Small intestine (tissue), 7 donors: ENCODE measurements around the gene CCDC33. TPM values are rescaled to one million over a fixed set of nuclear protein-coding genes. Genes with fewer than 3 reads are reported as not detected.

Experiments
- DNase-seq, 2 donors: peaks; one replicate each; pipeline versions ENCODE4 v3.0.0 to v3.0.0-alpha.2; 2013
- FAIRE-seq: peaks from 2 replicates; lab custom pipeline; 2012; peaks lifted over from hg19 to GRCh38; lab: Jason Lieb, UNC
- H3K27ac ChIP-seq, 3 donors: one replicate each; pipeline ENCODE4 v1.5.1; 2013; ENCODE audit warnings: low read length in 2 of 3, mild to moderate bottlenecking in 2 of 3, control low read depth in 1 of 3, inconsistent platforms in 1 of 3, low read depth in 1 of 3, moderate library complexity in 1 of 3
- H3K27me3 ChIP-seq, 3 donors: one replicate each; pipeline ENCODE4 v1.6.1; 2013; ENCODE audit warnings: low read length in 3 of 3, inconsistent platforms in 1 of 3; ENCODE audit not compliant: control insufficient read depth in 3 of 3, insufficient read depth in 3 of 3
- H3K36me3 ChIP-seq, 3 donors: one replicate each; pipeline ENCODE4 v1.6.1; 2013; ENCODE audit warnings: low read length in 3 of 3, inconsistent platforms in 1 of 3, low read depth in 1 of 3, mild to moderate bottlenecking in 1 of 3, moderate library complexity in 1 of 3; ENCODE audit not compliant: control insufficient read depth in 3 of 3, insufficient read depth in 2 of 3
- H3K4me1 ChIP-seq, 3 donors: one replicate each; pipeline ENCODE4 v1.6.1; 2013; ENCODE audit warnings: low read length in 2 of 3, inconsistent platforms in 1 of 3, low read depth in 1 of 3, mild to moderate bottlenecking in 1 of 3, moderate library complexity in 1 of 3; ENCODE audit not compliant: control insufficient read depth in 3 of 3, insufficient read depth in 2 of 3
- H3K4me3 ChIP-seq, 3 donors: one replicate each; pipeline ENCODE4 v1.5.1; 2013; ENCODE audit warnings: low read length in 3 of 3, control low read depth in 1 of 3, inconsistent platforms in 1 of 3, low read depth in 1 of 3, mild to moderate bottlenecking in 1 of 3, moderate library complexity in 1 of 3
- H3K9me3 ChIP-seq, 2 donors: one replicate each; pipeline ENCODE4 v1.6.1; 2013; ENCODE audit warnings: low read depth in 1 of 2, low read length in 1 of 2; ENCODE audit not compliant: control insufficient read depth in 2 of 2, insufficient read depth in 1 of 2
- WGBS, 3 donors: extraction: QIAGEN DNeasy Blood & Tissue Kit; methylation state at CpG; one replicate each; pipeline ENCODE4 v1.1.7; 2013; 5-methylcytosine and 5-hydroxymethylcytosine counted together
- polyA plus RNA-seq, 4 donors: library from polyadenylated mRNA; stranded (reverse) in 3 of 4; unstranded in 1 of 4; fragments of 200-250 nt in 3 of 4; fragments of 120-200 nt in 1 of 4; gene quantifications; one replicate each; pipeline versions ENCODE4 v1.2.1 to v1.2.3, GENCODE V29; 2013
- donor health status: healthy with polysubstance abuse.
- donor health status: control.
- donor health status: control.
- donor health status: Bipolar disorder and iron deficiency.
- donor health status: healthy.

CCDC33 gene
- polyA plus RNA-seq, 4 donors = 0.01 to 1.1 TPM; not detected in 2

- Histone ChIP-seq H3K27ac (no peak overlapping the region), H3K27me3 (no peaks in the 10 kb centered on the region), H3K36me3 (no peaks in the 10 kb centered on the region), H3K4me1 (no peaks in the 10 kb centered on the region), H3K9me3 (no peaks in the 10 kb centered on the region), H3K4me3 (no peak overlapping the region)
- DNase-seq (no peak), FAIRE-seq (no peak)
- 46 to 71% (median 60%) methylated on average over 4 of the region's 4 CpGs for WGBS, 3 donors
Measured at GRCh38 chr15:74326746-74327145, 90.6 kb downstream of the CCDC33 start.

GRCh38 chr15:74327756-74328155 is 91.6 kb downstream of the CCDC33 start:
- H3K36me3 ChIP-seq = no peaks in the 10 kb centered on the region
- WGBS, 3 donors = 77 to 82% (median 82%) methylated on average over 6 of the region's 6 CpGs
- no peaks in the 10 kb centered on the region for H3K9me3 ChIP-seq
- no peak for DNase-seq
- no peak overlapping the region for H3K4me3 ChIP-seq
- no peak overlapping the region for H3K27ac ChIP-seq
- no peak for FAIRE-seq
- no peaks in the 10 kb centered on the region for H3K27me3 ChIP-seq
- no peaks in the 10 kb centered on the region for H3K4me1 ChIP-seq

GRCh38 chr15:74328331-74329056 is 92.4 kb downstream of the CCDC33 start:
- Histone ChIP-seq H3K9me3 (no peaks in the 10 kb centered on the region), H3K4me3 (no peak overlapping the region), H3K36me3 (no peaks in the 10 kb centered on the region), H3K27me3 (no peaks in the 10 kb centered on the region), H3K27ac (no peak overlapping the region), H3K4me1 (no peaks in the 10 kb centered on the region)
- WGBS, 3 donors = 48 to 55% (median 53%) methylated on average over 10 of the region's 10 CpGs
- DNase-seq (no peak), FAIRE-seq (no peak)

GRCh38 chr15:74330861-74331408 is 94.8 kb downstream of the CCDC33 start:
- Histone ChIP-seq H3K27me3 (no peaks in the 10 kb centered on the region), H3K4me1 (no peaks in the 10 kb centered on the region), H3K9me3 (no peaks in the 10 kb centered on the region), H3K4me3 (no peak overlapping the region), H3K27ac (no peak overlapping the region), H3K36me3 (no peaks in the 10 kb centered on the region)
- 74 to 83% (median 75%) methylated on average over 11 of the region's 11 CpGs for whole genome bisulfite sequencing, 3 donors
- FAIRE-seq = no peak
- DNase-seq = no peak

- 88 to 95% (median 92%) methylated on average over 3 of the region's 3 CpGs for WGBS, 3 donors
- no peaks in the 10 kb centered on the region for H3K4me1 ChIP-seq
Measured at GRCh38 chr15:74332011-74332410, 95.9 kb downstream of the CCDC33 start.

DNA sequence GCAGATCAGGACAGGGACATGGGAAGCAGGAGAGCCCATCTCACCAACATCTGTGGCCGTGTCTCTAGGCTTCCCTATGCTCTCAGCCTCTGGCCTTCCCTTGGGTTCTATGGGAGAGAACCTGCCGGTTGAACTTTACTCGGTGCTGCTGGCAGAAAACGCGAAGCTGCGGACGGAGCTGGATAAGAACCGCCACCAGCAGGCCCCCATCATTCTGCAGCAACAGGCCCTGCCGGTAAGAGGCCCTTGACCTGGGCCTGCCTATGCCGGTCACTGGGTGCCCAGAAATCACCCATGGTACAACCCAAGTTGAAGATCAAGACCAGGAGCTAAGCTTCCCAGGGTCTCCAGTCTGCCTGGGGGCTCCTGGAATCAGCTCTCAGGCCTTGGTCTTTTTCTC is 96.5 kb downstream of the CCDC33 start:
- Histone ChIP-seq H3K27ac (no peak overlapping the region), H3K36me3 (no peaks in the 10 kb centered on the region), H3K9me3 (no peaks in the 10 kb centered on the region), H3K4me3 (no peak overlapping the region), H3K4me1 (no peaks in the 10 kb centered on the region), H3K27me3 (no peaks in the 10 kb centered on the region)
- no peak for FAIRE-seq
- no peak for DNase-seq
- WGBS, 3 donors = 61 to 80% (median 65%) methylated on average over 10 of the region's 10 CpGs

More at GRCh38 chr15:74332011-74332410, 95.9 kb downstream of the CCDC33 start:
- Histone ChIP-seq H3K9me3 (no peaks in the 10 kb centered on the region), H3K4me3 (no peak overlapping the region), H3K27ac (no peak overlapping the region), H3K36me3 (no peaks in the 10 kb centered on the region), H3K27me3 (no peaks in the 10 kb centered on the region)
- DNase-seq = no peak
- FAIRE-seq = no peak

- WGBS, 3 donors = 90 to 93% (median 92%) methylated on average over 5 of the region's 5 CpGs
- H3K4me1 ChIP-seq = no peaks in the 10 kb centered on the region
- H3K27ac ChIP-seq = no peak overlapping the region
- no peak for FAIRE-seq
- H3K36me3 ChIP-seq = no peaks in the 10 kb centered on the region
- no peaks in the 10 kb centered on the region for H3K27me3 ChIP-seq
- no peak for DNase-seq
- no peaks in the 10 kb centered on the region for H3K9me3 ChIP-seq
- no peak overlapping the region for H3K4me3 ChIP-seq
Measured at GRCh38 chr15:74333093-74333492, 97.0 kb downstream of the CCDC33 start.

DNA sequence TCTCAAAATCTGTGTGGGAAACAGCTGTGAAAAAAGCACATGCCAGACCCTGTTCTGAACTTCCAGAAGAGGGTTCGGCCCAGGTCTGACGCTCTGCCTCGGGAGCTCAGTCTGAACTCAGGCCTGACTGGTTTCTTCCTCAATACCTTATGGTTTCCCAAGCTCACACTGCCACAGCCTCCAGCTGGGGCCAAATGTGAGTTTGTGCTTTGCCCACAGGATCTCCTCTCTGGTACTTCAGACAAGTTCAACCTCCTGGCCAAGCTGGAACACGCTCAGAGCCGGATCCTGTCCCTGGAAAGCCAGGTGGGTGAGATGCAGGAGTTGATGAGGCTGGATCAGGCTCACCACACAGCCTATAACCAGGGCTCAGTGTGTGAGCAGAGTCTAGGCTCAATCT is 97.5 kb downstream of the CCDC33 start:
- Histone ChIP-seq H3K9me3 (no peaks in the 10 kb centered on the region), H3K27me3 (no peaks in the 10 kb centered on the region), H3K36me3 (no peaks in the 10 kb centered on the region), H3K4me3 (no peak overlapping the region), H3K4me1 (no peaks in the 10 kb centered on the region), H3K27ac (no peak overlapping the region)
- DNase-seq (no peak), FAIRE-seq (no peak)
- WGBS, 3 donors = 76 to 86% (median 82%) methylated on average over 5 of the region's 5 CpGs
